ENCODE results near the gene TXNIP. TPM values are rescaled to one million over a fixed set of nuclear protein-coding genes. Genes with fewer than 3 reads are reported as not detected.

TXNIP gene
- total and polyA plus RNA-seq, 2 experiments from 2014 or later, result 22.8 to 29.1 TPM

- Mint-ChIP-seq H3K9me3 (no peaks in the 10 kb centered on the region), H3K27ac (no peak overlapping the region), H3K4me1 (no peaks in the 10 kb centered on the region), H3K36me3 (ENCODE audit: low read depth) (no peaks in the 10 kb centered on the region), H3K4me3 (no peak overlapping the region), H3K27me3 (ENCODE audit: insufficient read depth, low read depth, poor library complexity) (peaks cover 3% of the 10 kb centered on the region)
- Histone ChIP-seq H3K79me2 (replicated peaks; ENCODE audit: insufficient read depth) (no peaks in the 10 kb centered on the region), H3K27me3 (ENCODE audit: insufficient read depth) (peaks cover 19% of the 10 kb centered on the region), H3K36me3 (ENCODE audit: insufficient read depth) (no peaks in the 10 kb centered on the region), H4K20me1 (replicated peaks; ENCODE audit: insufficient read depth) (no peaks in the 10 kb centered on the region), H3K4me3 (no peak overlapping the region), H3K27ac (ENCODE audit: low read depth) (no peak overlapping the region), H3K4me1 (ENCODE audit: insufficient read depth) (peaks cover 1% of the 10 kb centered on the region; the same call in 1 of the 2 replicates), H3K9me2 (ENCODE audit: insufficient read depth) (no peaks in the 10 kb centered on the region), H3K4me2 (no peak overlapping the region), H3F3A (replicated peaks; ENCODE audit: low read depth) (no peaks in the 10 kb centered on the region), H2AFZ (no peak overlapping the region)
- no peak for TF ChIP-seq EZH2phosphoT487 (IDR thresholded peaks at IDR 0.05; ENCODE audit: unreplicated experiment)
- no peak for TF ChIP-seq CREB1 (CRISPR knock-in tag; IDR thresholded peaks at IDR 0.05; ENCODE audit: low read depth)
- no peak for TF ChIP-seq ZNF114 (CRISPR knock-in tag; IDR thresholded peaks at IDR 0.05)
- no peak for TF ChIP-seq NANOG (IDR thresholded peaks at IDR 0.05; ENCODE audit: borderline replicate concordance)
- TF ChIP-seq POLR2AphosphoS5 (IDR thresholded peaks at IDR 0.05; ENCODE audit: low read depth), result no peak
- TF ChIP-seq CTCF (conservative IDR thresholded peaks at IDR 0.05; ENCODE audit: low read depth in 2 of 2), result no peak
- no peak for TF ChIP-seq JUNB (IDR thresholded peaks at IDR 0.05; ENCODE audit: unreplicated experiment)
- no peak for TF ChIP-seq ZNF331 (CRISPR knock-in tag; IDR thresholded peaks at IDR 0.05; ENCODE audit: low read depth)
- TF ChIP-seq STAT1 (IDR thresholded peaks at IDR 0.05; ENCODE audit: unreplicated experiment), result no peak
- TF ChIP-seq, protein P1, sequence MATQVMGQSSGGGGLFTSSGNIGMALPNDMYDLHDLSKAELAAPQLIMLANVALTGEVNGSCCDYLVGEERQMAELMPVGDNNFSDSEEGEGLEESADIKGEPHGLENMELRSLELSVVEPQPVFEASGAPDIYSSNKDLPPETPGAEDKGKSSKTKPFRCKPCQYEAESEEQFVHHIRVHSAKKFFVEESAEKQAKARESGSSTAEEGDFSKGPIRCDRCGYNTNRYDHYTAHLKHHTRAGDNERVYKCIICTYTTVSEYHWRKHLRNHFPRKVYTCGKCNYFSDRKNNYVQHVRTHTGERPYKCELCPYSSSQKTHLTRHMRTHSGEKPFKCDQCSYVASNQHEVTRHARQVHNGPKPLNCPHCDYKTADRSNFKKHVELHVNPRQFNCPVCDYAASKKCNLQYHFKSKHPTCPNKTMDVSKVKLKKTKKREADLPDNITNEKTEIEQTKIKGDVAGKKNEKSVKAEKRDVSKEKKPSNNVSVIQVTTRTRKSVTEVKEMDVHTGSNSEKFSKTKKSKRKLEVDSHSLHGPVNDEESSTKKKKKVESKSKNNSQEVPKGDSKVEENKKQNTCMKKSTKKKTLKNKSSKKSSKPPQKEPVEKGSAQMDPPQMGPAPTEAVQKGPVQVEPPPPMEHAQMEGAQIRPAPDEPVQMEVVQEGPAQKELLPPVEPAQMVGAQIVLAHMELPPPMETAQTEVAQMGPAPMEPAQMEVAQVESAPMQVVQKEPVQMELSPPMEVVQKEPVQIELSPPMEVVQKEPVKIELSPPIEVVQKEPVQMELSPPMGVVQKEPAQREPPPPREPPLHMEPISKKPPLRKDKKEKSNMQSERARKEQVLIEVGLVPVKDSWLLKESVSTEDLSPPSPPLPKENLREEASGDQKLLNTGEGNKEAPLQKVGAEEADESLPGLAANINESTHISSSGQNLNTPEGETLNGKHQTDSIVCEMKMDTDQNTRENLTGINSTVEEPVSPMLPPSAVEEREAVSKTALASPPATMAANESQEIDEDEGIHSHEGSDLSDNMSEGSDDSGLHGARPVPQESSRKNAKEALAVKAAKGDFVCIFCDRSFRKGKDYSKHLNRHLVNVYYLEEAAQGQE (IDR thresholded peaks at IDR 0.05; ENCODE audit: unreplicated experiment), result no peak
- DNase-seq (ENCODE audit: low spot score), result no peak
- no peak for ATAC-seq
Observed at GRCh38 chr1:146013559-146013922, 17.2 kb upstream of the TXNIP start.
